SH-SY5Y (cell line): ENCODE measurements around the gene MTHFD2L.

Experiments
- GATA2 ChIP-seq: IDR thresholded peaks from 2 replicates; pipeline ENCODE4 v1.6.1; 2011; ENCODE audit warnings: mild to moderate bottlenecking, low read depth, low read length
- GATA3 ChIP-seq: IDR thresholded peaks from 2 replicates; pipeline ENCODE4 v1.6.1; 2011; ENCODE audit warnings: low read depth, mild to moderate bottlenecking, low read length, moderate library complexity

MTHFD2L gene

DNA sequence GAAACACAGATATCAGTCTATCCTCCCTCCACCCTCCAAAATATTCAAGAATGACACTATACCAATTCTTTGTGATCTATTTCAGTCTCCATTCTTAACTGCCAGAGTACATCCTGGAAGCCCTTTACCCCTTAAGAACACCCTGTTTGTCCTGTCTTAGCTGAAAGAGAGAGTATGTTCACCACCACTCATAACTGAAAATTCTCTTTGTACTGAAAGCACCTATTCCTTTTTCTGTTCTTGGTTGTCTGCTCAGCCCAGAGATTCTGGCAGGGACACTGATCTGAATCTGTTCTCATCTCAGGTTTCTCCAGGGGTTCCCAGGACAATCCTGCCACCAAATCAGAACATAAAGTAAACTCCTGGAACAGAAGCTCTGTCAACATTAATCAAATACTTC lies 181.6 kb downstream of the MTHFD2L start:
- TF ChIP-seq GATA2 (no peak), GATA3 (no peak)

DNA sequence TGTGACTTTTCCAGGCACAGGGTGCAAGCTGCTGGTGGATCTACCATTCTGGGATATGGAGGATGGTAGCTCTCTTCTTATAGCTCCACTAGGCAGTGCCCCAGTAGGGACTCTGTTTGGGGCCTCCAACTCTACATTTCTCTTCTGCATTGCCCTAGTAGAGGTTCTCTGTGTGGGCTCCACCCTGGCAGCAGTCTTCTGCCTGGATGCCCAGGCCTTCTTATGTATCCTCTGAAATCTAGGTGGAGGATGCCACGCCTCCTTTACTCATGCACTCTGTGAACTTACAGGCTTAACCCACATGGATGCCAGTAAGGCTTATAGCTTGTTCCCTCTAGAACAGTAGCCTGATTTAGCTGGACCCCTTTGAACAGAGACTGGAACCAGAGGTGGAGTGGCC lies 186.1 kb downstream of the MTHFD2L start:
- TF ChIP-seq GATA3 (no peak), GATA2 (no peak)
